ENCODE results near the gene AKAP13.

DNA sequence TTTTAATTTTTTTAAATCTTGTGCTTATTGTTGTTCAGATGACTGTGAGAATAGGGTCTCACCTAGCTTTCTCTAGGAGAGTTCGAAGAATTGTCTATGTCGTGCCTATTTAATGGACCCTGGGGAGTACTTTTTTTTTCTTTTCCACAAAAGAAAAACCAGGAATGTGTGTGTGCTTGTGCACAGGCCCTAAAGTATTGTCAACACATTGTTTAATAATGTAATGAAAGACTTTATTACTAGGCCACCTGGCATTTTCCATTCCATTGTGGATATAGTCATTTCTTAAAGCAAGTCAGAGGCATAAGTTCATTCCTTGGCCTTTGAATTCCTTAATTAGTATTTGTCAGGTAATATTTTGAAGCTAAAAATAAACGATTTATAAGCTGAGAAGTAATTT, 278.4 kb downstream of the AKAP13 start:
- TF ChIP-seq, protein P1, sequence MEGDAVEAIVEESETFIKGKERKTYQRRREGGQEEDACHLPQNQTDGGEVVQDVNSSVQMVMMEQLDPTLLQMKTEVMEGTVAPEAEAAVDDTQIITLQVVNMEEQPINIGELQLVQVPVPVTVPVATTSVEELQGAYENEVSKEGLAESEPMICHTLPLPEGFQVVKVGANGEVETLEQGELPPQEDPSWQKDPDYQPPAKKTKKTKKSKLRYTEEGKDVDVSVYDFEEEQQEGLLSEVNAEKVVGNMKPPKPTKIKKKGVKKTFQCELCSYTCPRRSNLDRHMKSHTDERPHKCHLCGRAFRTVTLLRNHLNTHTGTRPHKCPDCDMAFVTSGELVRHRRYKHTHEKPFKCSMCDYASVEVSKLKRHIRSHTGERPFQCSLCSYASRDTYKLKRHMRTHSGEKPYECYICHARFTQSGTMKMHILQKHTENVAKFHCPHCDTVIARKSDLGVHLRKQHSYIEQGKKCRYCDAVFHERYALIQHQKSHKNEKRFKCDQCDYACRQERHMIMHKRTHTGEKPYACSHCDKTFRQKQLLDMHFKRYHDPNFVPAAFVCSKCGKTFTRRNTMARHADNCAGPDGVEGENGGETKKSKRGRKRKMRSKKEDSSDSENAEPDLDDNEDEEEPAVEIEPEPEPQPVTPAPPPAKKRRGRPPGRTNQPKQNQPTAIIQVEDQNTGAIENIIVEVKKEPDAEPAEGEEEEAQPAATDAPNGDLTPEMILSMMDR (IDR thresholded peaks at IDR 0.05; ENCODE audit: poor library complexity, severe bottlenecking): no peak
- TF ChIP-seq, protein P2, sequence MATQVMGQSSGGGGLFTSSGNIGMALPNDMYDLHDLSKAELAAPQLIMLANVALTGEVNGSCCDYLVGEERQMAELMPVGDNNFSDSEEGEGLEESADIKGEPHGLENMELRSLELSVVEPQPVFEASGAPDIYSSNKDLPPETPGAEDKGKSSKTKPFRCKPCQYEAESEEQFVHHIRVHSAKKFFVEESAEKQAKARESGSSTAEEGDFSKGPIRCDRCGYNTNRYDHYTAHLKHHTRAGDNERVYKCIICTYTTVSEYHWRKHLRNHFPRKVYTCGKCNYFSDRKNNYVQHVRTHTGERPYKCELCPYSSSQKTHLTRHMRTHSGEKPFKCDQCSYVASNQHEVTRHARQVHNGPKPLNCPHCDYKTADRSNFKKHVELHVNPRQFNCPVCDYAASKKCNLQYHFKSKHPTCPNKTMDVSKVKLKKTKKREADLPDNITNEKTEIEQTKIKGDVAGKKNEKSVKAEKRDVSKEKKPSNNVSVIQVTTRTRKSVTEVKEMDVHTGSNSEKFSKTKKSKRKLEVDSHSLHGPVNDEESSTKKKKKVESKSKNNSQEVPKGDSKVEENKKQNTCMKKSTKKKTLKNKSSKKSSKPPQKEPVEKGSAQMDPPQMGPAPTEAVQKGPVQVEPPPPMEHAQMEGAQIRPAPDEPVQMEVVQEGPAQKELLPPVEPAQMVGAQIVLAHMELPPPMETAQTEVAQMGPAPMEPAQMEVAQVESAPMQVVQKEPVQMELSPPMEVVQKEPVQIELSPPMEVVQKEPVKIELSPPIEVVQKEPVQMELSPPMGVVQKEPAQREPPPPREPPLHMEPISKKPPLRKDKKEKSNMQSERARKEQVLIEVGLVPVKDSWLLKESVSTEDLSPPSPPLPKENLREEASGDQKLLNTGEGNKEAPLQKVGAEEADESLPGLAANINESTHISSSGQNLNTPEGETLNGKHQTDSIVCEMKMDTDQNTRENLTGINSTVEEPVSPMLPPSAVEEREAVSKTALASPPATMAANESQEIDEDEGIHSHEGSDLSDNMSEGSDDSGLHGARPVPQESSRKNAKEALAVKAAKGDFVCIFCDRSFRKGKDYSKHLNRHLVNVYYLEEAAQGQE (IDR thresholded peaks at IDR 0.05; ENCODE audit: borderline replicate concordance): no peak
- no peak for TF ChIP-seq POLR2AphosphoS5 (IDR thresholded peaks at IDR 0.05)

Measured in neural cell (in vitro differentiated cells).